GM18499 (cell line): Measurements from ENCODE around the gene MYL6B.

Experiments
- ATAC-seq: cut with Tn5 transposase; IDR thresholded peaks from one replicate; pipeline ENCODE4 v1.9.1; 2021; ENCODE audit warnings: moderate number of reproducible peaks; ENCODE audit not compliant: insufficient read depth, unreplicated experiment

The MYL6B gene

DNA sequence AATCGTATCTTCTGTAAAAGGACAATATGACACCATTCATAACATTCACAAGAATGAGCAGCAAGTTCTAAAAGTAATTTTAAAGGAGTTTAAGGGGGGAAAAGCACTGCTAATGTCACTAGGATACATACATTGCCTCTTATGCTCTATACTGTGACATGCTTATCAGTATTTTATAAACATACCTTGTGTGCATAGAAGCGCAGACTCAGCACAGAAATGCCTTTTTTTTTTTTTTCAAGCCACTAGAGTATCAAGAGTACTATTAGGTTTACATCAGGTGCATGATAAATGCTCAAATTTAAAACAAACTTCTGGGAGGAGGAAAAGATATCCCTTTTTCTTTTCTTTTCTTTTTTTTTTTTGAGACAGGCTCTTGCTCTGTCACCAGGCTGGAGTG is 50.5 kb downstream of the MYL6B start:
- ATAC-seq, result no peak

DNA sequence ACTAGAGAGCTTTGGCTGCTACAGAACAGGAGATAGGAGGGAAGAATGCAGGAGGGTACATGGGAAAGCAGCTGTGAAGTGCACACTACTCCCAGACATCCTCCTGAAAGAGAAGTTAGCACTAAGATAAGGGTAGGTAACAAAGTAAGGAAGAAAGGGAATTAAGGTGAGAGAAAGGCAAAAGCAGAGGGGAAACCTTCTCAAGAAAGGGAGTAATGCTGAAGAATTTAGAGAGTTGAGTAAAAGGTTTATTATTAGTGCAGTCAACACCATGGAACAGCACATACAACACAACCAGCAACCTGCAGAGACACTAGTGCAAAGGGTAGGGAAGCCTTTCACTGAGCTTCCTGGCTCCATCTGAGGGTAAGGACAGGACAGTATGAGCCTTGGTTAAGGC is 51.9 kb downstream of the MYL6B start:
- no peak for ATAC-seq

DNA sequence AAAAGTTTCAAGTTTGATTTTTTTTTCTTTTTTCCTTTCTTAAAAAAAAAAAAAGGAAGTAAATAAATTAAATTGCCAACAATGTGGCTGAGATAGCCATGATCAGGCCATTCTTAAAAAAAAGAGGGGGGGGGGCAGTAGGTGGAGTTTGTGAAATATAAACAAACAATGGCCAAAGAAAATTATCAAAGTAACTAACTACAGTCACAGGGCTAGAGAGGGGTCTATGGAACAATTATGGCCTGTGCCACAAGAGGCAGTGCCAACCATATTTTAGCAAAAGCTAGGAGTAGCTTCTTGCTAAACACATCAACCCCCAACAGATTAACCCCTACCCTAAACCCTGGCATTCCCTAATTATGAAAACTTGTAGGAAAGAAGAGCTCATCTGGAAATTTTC is 53.1 kb downstream of the MYL6B start:
- no peak for ATAC-seq

- no peak for ATAC-seq
Measured at GRCh38 chr12:56206452-56207166, 54.2 kb downstream of the MYL6B start.
